HCT116 (cell line): Measurements from ENCODE around the gene WDR27. TPM values are rescaled to one million over a fixed set of nuclear protein-coding genes. Genes with fewer than 3 reads are reported as not detected.
A peak's percentile ranks its signal among the peaks of the same experiment; 100 is the strongest.
"Not testable (repeated sequence)": the region's sequence is repeated elsewhere in the genome, so short reads cannot be mapped to it uniquely, and the experiment has no call there.

Experiments
- ATAC-seq: fragments of 200-7000 bp; cut with Tn5 transposase; 2 replicates; pipeline ENCODE4 v1.9.1; 2020; ENCODE audit warnings: mild to moderate bottlenecking, moderate library complexity
- BruUV-seq: library from RNA; stranded (reverse); fragments of 400-500 nt; replicated peaks from 2 replicates; lab custom pipeline; 2021; lab: Mats Ljungman, UMichigan
- CTCF ChIA-PET: fragments of 300-600 bp; sonication (Branson Sonifier 250); formaldehyde crosslinking; loops from one replicate; lab custom pipeline; 2021; ENCODE audit warnings: antibody characterized with exemption; lab: Charles Lee
- POLR2A ChIA-PET: fragments of 300-600, 350-600 bp; sonication (Branson Sonifier 250); formaldehyde crosslinking; loops from one replicate; lab custom pipeline; 2021; ENCODE audit warnings: antibody characterized with exemption; lab: Charles Lee
- RAD21 ChIA-PET, 2 experiments: fragments of 300-600 bp; sonication (Branson Sonifier 250); formaldehyde crosslinking; loops; one replicate each; lab custom pipeline; 2023; ENCODE audit warnings: low total read pairs in 2 of 2; ENCODE audit not compliant: uncharacterized antibody in 2 of 2, unreplicated experiment in 2 of 2, low non-redundant PET in 1 of 2; lab: Charles Lee
- DNase-seq: peaks from one replicate; pipeline ENCODE4 v3.0.0-alpha.2; 2010; ENCODE audit warnings: low read depth, low spot score
- H2AFZ ChIP-seq: fragments of 200-600 bp; shearing (Covaris generic), sonication (generic); 2 replicates; pipeline ENCODE4 v1.6.1; 2017; ENCODE audit warnings: low read depth, mixed run types, mixed read lengths, antibody characterized with exemption, low read length; ENCODE audit not compliant: poor library complexity, severe bottlenecking
- H3K27ac ChIP-seq: 2 replicates; pipeline ENCODE4 v1.5.1; 2012; ENCODE audit warnings: low read depth, low read length
- H3K27me3 ChIP-seq: fragments of 200-600 bp; sonication (generic); 2 replicates; pipeline ENCODE4 v1.6.1; 2016; ENCODE audit warnings: mixed run types, low read length, mixed read lengths; ENCODE audit not compliant: insufficient read depth
- H3K36me3 ChIP-seq, 2 experiments: fragments of 200-500 bp in 1 of 2; fragments of 200-600 bp in 1 of 2; sonication (Bioruptor generic) in 1 of 2; sonication (generic) in 1 of 2; 2 replicates each; pipeline versions ENCODE4 v1.5.1 to v1.6.1; 2014 to 2016; ENCODE audit warnings: low read length in 2 of 2, inconsistent platforms in 1 of 2, mixed read lengths in 1 of 2, mixed run types in 1 of 2; ENCODE audit not compliant: insufficient read depth in 2 of 2, control insufficient read depth in 1 of 2
- H3K4me1 ChIP-seq, 2 experiments: fragments of 200-600 bp in 1 of 2; sonication (generic) in 1 of 2; 2 replicates each; pipeline versions ENCODE4 v1.5.1 to v1.6.1; 2012 to 2017; ENCODE audit warnings: low read length in 2 of 2, inconsistent platforms in 1 of 2, mild to moderate bottlenecking in 1 of 2, mixed read lengths in 1 of 2, mixed run types in 1 of 2, moderate library complexity in 1 of 2; ENCODE audit not compliant: insufficient read depth in 2 of 2, control insufficient read depth in 1 of 2
- H3K4me2 ChIP-seq: fragments of 200-600 bp; sonication (generic); 2 replicates; pipeline ENCODE4 v1.6.1; 2017; ENCODE audit warnings: mixed run types, low read length, mixed read lengths
- H3K4me3 ChIP-seq, 2 experiments: fragments of 200-600 bp in 1 of 2; sonication (generic) in 1 of 2; replicated peaks in 1 of 2; 2 replicates each; pipeline ENCODE4 v1.5.1; 2011 to 2016; ENCODE audit warnings: low read length in 2 of 2, control low read depth in 1 of 2, low read depth in 1 of 2, mild to moderate bottlenecking in 1 of 2, mixed read lengths in 1 of 2, mixed run types in 1 of 2
- H3K79me2 ChIP-seq: fragments of 200-600 bp; sonication (generic); 2 replicates; pipeline ENCODE4 v1.6.1; 2017; ENCODE audit warnings: mild to moderate bottlenecking, mixed run types, low read length, moderate library complexity, mixed read lengths; ENCODE audit not compliant: insufficient read depth
- H3K9ac ChIP-seq: fragments of 200-600 bp; sonication (generic); 2 replicates; pipeline ENCODE4 v1.6.1; 2016; ENCODE audit warnings: low read length, mixed read lengths
- H3K9me2 ChIP-seq: fragments of 200-600 bp; sonication (generic), shearing (Covaris generic); 2 replicates; pipeline ENCODE4 v1.6.1; 2017; ENCODE audit warnings: mixed run types, mild to moderate bottlenecking, moderate library complexity; ENCODE audit not compliant: insufficient read depth
- H3K9me3 ChIP-seq, 2 experiments: fragments of 200-500 bp in 1 of 2; fragments of 200-600 bp in 1 of 2; sonication (Bioruptor generic) in 1 of 2; sonication (generic) in 1 of 2; 2 replicates each; pipeline ENCODE4 v1.6.1; 2014 to 2017; ENCODE audit warnings: low read length in 2 of 2, mixed read lengths in 2 of 2, inconsistent platforms in 1 of 2, low read depth in 1 of 2, mild to moderate bottlenecking in 1 of 2, mixed run types in 1 of 2, moderate library complexity in 1 of 2; ENCODE audit not compliant: control insufficient read depth in 1 of 2, insufficient read depth in 1 of 2
- H4K20me1 ChIP-seq: fragments of 200-600 bp; sonication (generic), shearing (Covaris generic); 2 replicates; pipeline ENCODE4 v1.6.1; 2017; ENCODE audit warnings: mixed run types, mild to moderate bottlenecking, moderate library complexity; ENCODE audit not compliant: insufficient read depth
- ATF3 ChIP-seq: IDR thresholded peaks from 2 replicates; pipeline ENCODE4 v1.6.1; 2012
- CEBPB ChIP-seq: IDR thresholded peaks from 2 replicates; pipeline ENCODE4 v1.6.1; 2012; ENCODE audit warnings: low read depth
- CTCF ChIP-seq, 3 experiments: fragments of 200-600 bp in 1 of 3; sonication (generic) in 1 of 3; IDR thresholded peaks in 2 of 3; conservative IDR thresholded peaks in 1 of 3; 2 replicates each; pipeline ENCODE4 v1.5.1; 2012 to 2017; ENCODE audit warnings: low read depth in 2 of 3, low read length in 2 of 3, antibody characterized with exemption in 1 of 3, borderline replicate concordance in 1 of 3, control low read depth in 1 of 3, mild to moderate bottlenecking in 1 of 3, mixed read lengths in 1 of 3, mixed run types in 1 of 3, moderate library complexity in 1 of 3; ENCODE audit not compliant: insufficient read depth in 1 of 3
- RAD21 ChIP-seq: IDR thresholded peaks from 2 replicates; pipeline ENCODE4 v1.6.1; 2012; ENCODE audit warnings: low read depth, mild to moderate bottlenecking
- REST ChIP-seq: IDR thresholded peaks from 2 replicates; pipeline ENCODE4 v1.6.1; 2012; ENCODE audit warnings: low read depth
- intact Hi-C: fragments of 100-400 bp; cut with micrococcal nuclease; formaldehyde crosslinking; loops from 2 replicates; pipeline ENCODE4 v1.10.0; 2022
- total RNA-seq: library from RNA; stranded (reverse); gene quantifications from one replicate; pipeline ENCODE4 v1.2.1, GENCODE V29; 2021; ENCODE audit not compliant: unreplicated experiment

Gene WDR27
- total RNA-seq, 1 experiment from 2014 or later = 60.6 TPM

- TF ChIP-seq CEBPB (no peak), REST (no peak), ATF3 (no peak)
- TF ChIP-seq, all 23 proteins: peak for 0
- Histone ChIP-seq H3K27me3 (no peaks in the 10 kb centered on the region), H3K27ac (no peak overlapping the region), H3K4me3 (peak overlapping the region in 1 of 2 experiments; percentile 98; a peak in 1 of 4 replicates), H4K20me1 (no peaks in the 10 kb centered on the region), H3K4me2 (peak overlapping the region; percentile 84), H3K4me1 (peaks cover 19 to 20% of the 10 kb centered on the region in 2 experiments), H2AFZ (no peak overlapping the region), H3K36me3 (peaks cover 7 to 12% of the 10 kb centered on the region in 2 experiments; a peak in 2 of 4 replicates), H3K9ac (peak overlapping the region; percentile 98; the same call in 1 of the 2 replicates), H3K9me2 (no peaks in the 10 kb centered on the region), H3K9me3 (peaks cover 0 to 6% of the 10 kb centered on the region in 2 experiments; a peak in 1 of 4 replicates), H3K79me2 (peaks cover 78% of the 10 kb centered on the region)
- no TSS peak for BruUV-seq
- RAD21 ChIA-PET = no interaction called here
- POLR2A ChIA-PET = no interaction called here
- CTCF ChIA-PET = no interaction called here
- intact Hi-C loops = loop anchor here (5.0 to 10.0 kb wide), 2 partner anchors 743 to 825 kb away; no protein-coding TSS in a partner anchor
- ATAC-seq = no peak
- no peak for DNase-seq
These were observed 1.5 kb downstream of the WDR27 start for GRCh38 chr6:169700296-169700695.

- H3K9me2 ChIP-seq, H3K4me3 ChIP-seq, POLR2A ChIA-PET, H3K4me1 ChIP-seq, H3K36me3 ChIP-seq, H3K9me3 ChIP-seq, BruUV-seq, H3K9ac ChIP-seq, H3K27ac ChIP-seq, ATAC-seq, H3K4me2 ChIP-seq, H3K27me3 ChIP-seq, H4K20me1 ChIP-seq, RAD21 ChIA-PET, intact Hi-C loops, CTCF ChIA-PET, H2AFZ ChIP-seq, DNase-seq: not testable (repeated sequence)
- peak; percentile 19 to 56 (median 44); a peak in 5 of 6 replicates for TF ChIP-seq CTCF (IDR thresholded peaks at IDR 0.05 in 2 of 3, conservative IDR thresholded peaks at IDR 0.05 in 1 of 3; ENCODE audit: borderline replicate concordance in 1 of 3, insufficient read depth in 1 of 3, low read depth in 2 of 3, low read length in 2 of 3)
- TF ChIP-seq RAD21 = peak; percentile 40
- H3K79me2 ChIP-seq = peaks cover 72% of the 10 kb centered on the region
These were observed 4.7 kb downstream of the WDR27 start for GRCh38 chr6:169697115-169697514.
